H1 (cell line): Measurements from ENCODE around the gene BTBD9. TPM values are rescaled to one million over a fixed set of nuclear protein-coding genes. Genes with fewer than 3 reads are reported as not detected.

Source experiments
- CTCF ChIA-PET: fragments of 300-600 bp; sonication (Branson Sonifier 250); formaldehyde crosslinking; loops from one replicate; lab custom pipeline; 2021; ENCODE audit not compliant: partially characterized antibody; lab: Charles Lee
- POLR2A ChIA-PET: fragments of 300-600 bp; sonication (Branson Sonifier 250); formaldehyde crosslinking; loops from one replicate; lab custom pipeline; 2021; ENCODE audit warnings: inconsistent platforms; ENCODE audit not compliant: partially characterized antibody; lab: Charles Lee
- DNase-seq, 2 experiments: peaks; one replicate each; pipeline versions ENCODE4 v3.0.0 to v3.0.0-alpha.2; 2010 to 2022; ENCODE audit warnings: low spot score in 2 of 2, low read depth in 1 of 2, mixed read lengths in 1 of 2
- FAIRE-seq: peaks from 2 replicates; lab custom pipeline; 2011; peaks lifted over from hg19 to GRCh38; lab: Jason Lieb, UNC
- H2AFZ ChIP-seq: 2 replicates; pipeline ENCODE4 v1.8.1; 2012; ENCODE audit warnings: low read length, inconsistent platforms
- H2AK5ac ChIP-seq: 2 replicates; pipeline ENCODE4 v1.6.1; 2013; ENCODE audit warnings: low read depth, low read length
- H2BK120ac ChIP-seq: replicated peaks from 2 replicates; pipeline ENCODE3; 2013; ENCODE audit warnings: low read depth, low read length, inconsistent platforms
- H2BK12ac ChIP-seq: 2 replicates; pipeline ENCODE4 v1.6.1; 2013; ENCODE audit warnings: low read depth, low read length
- H2BK15ac ChIP-seq: 2 replicates; pipeline ENCODE4 v1.6.1; 2013; ENCODE audit warnings: low read length
- H2BK20ac ChIP-seq: 2 replicates; pipeline ENCODE4 v1.6.1; 2013; ENCODE audit warnings: low read length
- H2BK5ac ChIP-seq: 2 replicates; pipeline ENCODE4 v1.6.1; 2013; ENCODE audit warnings: low read depth, low read length
- H3K14ac ChIP-seq: 2 replicates; pipeline ENCODE4 v1.6.1; 2013; ENCODE audit warnings: inconsistent platforms; ENCODE audit not compliant: insufficient read length
- H3K18ac ChIP-seq: 2 replicates; pipeline ENCODE4 v1.6.1; 2013; ENCODE audit warnings: low read length; ENCODE audit errors: extremely low read depth
- H3K23ac ChIP-seq: 2 replicates; pipeline ENCODE4 v1.6.1; 2013; ENCODE audit warnings: inconsistent platforms; ENCODE audit not compliant: insufficient read length
- H3K23me2 ChIP-seq: 2 replicates; pipeline ENCODE4 v1.6.1; 2013; ENCODE audit warnings: low read depth, low read length
- H3K27ac ChIP-seq: 2 replicates; pipeline ENCODE4 v1.6.1; 2011; ENCODE audit warnings: low read depth, low read length, inconsistent platforms
- H3K27me3 ChIP-seq, 4 experiments: replicated peaks in 1 of 4; 1 replicate in 1 of 4; 2 replicates in 3 of 4; pipeline versions ENCODE4 v1.6.1 to v1.8.1; 2011 to 2013; ENCODE audit warnings: low read length in 3 of 4, mild to moderate bottlenecking in 3 of 4, inconsistent platforms in 2 of 4, mixed read lengths in 2 of 4, moderate library complexity in 1 of 4; ENCODE audit not compliant: control insufficient read depth in 3 of 4, insufficient read depth in 3 of 4; ENCODE audit errors: extremely low read depth in 1 of 4
- H3K36me3 ChIP-seq, 4 experiments: 2 replicates each; pipeline versions ENCODE4 v1.6.1 to v1.8.1; 2011 to 2013; ENCODE audit warnings: mild to moderate bottlenecking in 4 of 4, low read length in 3 of 4, moderate library complexity in 2 of 4, control low read depth in 1 of 4, inconsistent platforms in 1 of 4; ENCODE audit not compliant: insufficient read depth in 4 of 4, control insufficient read depth in 2 of 4
- H3K4ac ChIP-seq: replicated peaks from 2 replicates; pipeline ENCODE3; 2013; ENCODE audit warnings: low read length, low read depth, mixed read lengths, inconsistent platforms; ENCODE audit not compliant: insufficient read length
- H3K4me1 ChIP-seq, 4 experiments: replicated peaks in 1 of 4; 1 replicate in 1 of 4; 2 replicates in 3 of 4; pipeline versions ENCODE4 v1.6.1 to v1.8.1; 2011 to 2013; ENCODE audit warnings: low read length in 3 of 4, inconsistent platforms in 2 of 4, mixed read lengths in 1 of 4; ENCODE audit not compliant: insufficient read depth in 4 of 4, control insufficient read depth in 3 of 4
- H3K4me2 ChIP-seq, 2 experiments: 2 replicates each; pipeline versions ENCODE4 v1.6.1 to v1.8.1; 2011 to 2013; ENCODE audit warnings: low read depth in 2 of 2, low read length in 2 of 2, control low read depth in 1 of 2, inconsistent platforms in 1 of 2, mild to moderate bottlenecking in 1 of 2; ENCODE audit not compliant: insufficient read depth in 1 of 2
- H3K4me3 ChIP-seq, 4 experiments: fragments of 200-600, 300-600 bp in 1 of 4; sonication (generic), shearing (Covaris generic), sonication (Bioruptor Twin) in 1 of 4; 2 replicates each; pipeline versions ENCODE4 v1.5.1 to v1.8.1; 2011 to 2016; ENCODE audit warnings: low read length in 4 of 4, low read depth in 3 of 4, control low read depth in 2 of 4, inconsistent platforms in 2 of 4, mild to moderate bottlenecking in 2 of 4, mixed read lengths in 1 of 4, moderate library complexity in 1 of 4; ENCODE audit not compliant: insufficient read depth in 2 of 4; ENCODE audit errors: extremely low read depth in 1 of 4
- H3K56ac ChIP-seq: replicated peaks from 2 replicates; pipeline ENCODE3; 2013; ENCODE audit warnings: low read depth, mild to moderate bottlenecking, mixed read lengths, low read length, inconsistent platforms; ENCODE audit not compliant: insufficient read length
- H3K79me1 ChIP-seq: 2 replicates; pipeline ENCODE4 v1.6.1; 2013; ENCODE audit warnings: low read depth, low read length, control low read depth
- H3K79me2 ChIP-seq, 2 experiments: 2 replicates each; pipeline versions ENCODE4 v1.6.1 to v1.8.1; 2012 to 2013; ENCODE audit warnings: low read length in 2 of 2, mild to moderate bottlenecking in 2 of 2, inconsistent platforms in 1 of 2; ENCODE audit not compliant: insufficient read depth in 2 of 2, control insufficient read depth in 1 of 2
- H3K9ac ChIP-seq, 4 experiments: replicated peaks in 1 of 4; 1 replicate in 1 of 4; 2 replicates in 3 of 4; pipeline versions ENCODE4 v1.6.1 to v1.8.1; 2011 to 2013; ENCODE audit warnings: low read depth in 3 of 4, low read length in 3 of 4, control low read depth in 2 of 4, mild to moderate bottlenecking in 2 of 4, moderate library complexity in 2 of 4, inconsistent platforms in 1 of 4; ENCODE audit errors: extremely low read depth in 1 of 4
- H3K9me3 ChIP-seq, 2 experiments: 2 replicates each; pipeline versions ENCODE4 v1.6.1 to v1.8.1; 2012 to 2013; ENCODE audit warnings: mild to moderate bottlenecking in 2 of 2, moderate library complexity in 2 of 2, control low read depth in 1 of 2, inconsistent platforms in 1 of 2, low read depth in 1 of 2, low read length in 1 of 2, mixed read lengths in 1 of 2; ENCODE audit not compliant: insufficient read depth in 2 of 2
- H4K20me1 ChIP-seq, 2 experiments: replicated peaks in 1 of 2; 2 replicates each; pipeline versions ENCODE3 to v1.8.1; 2011 to 2013; ENCODE audit warnings: inconsistent platforms in 2 of 2, low read length in 2 of 2, mild to moderate bottlenecking in 1 of 2; ENCODE audit not compliant: insufficient read depth in 2 of 2, control insufficient read depth in 1 of 2
- H4K5ac ChIP-seq: 2 replicates; pipeline ENCODE4 v1.6.1; 2013; ENCODE audit warnings: low read length, low read depth, mixed read lengths, inconsistent platforms; ENCODE audit not compliant: insufficient read length
- H4K8ac ChIP-seq: 2 replicates; pipeline ENCODE4 v1.8.0; 2013; ENCODE audit warnings: mild to moderate bottlenecking, moderate library complexity, low read length, inconsistent platforms; ENCODE audit not compliant: insufficient read depth; ENCODE audit errors: extremely low read depth
- H4K91ac ChIP-seq: replicated peaks from 2 replicates; pipeline ENCODE3; 2013; ENCODE audit warnings: low read length, mixed read lengths, inconsistent platforms; ENCODE audit not compliant: insufficient read length
- CTBP2 ChIP-seq: IDR thresholded peaks from 2 replicates; pipeline ENCODE4 v1.7.0; 2011; ENCODE audit warnings: borderline replicate concordance, mild to moderate bottlenecking, moderate library complexity, mixed read lengths, low read length; ENCODE audit not compliant: insufficient read depth, insufficient read length
- WGBS, 2 experiments: shearing (Covaris generic) in 1 of 2; methylation state at CpG; one replicate each; pipeline versions ENCODE4 v1.1.6 to v1.1.7; 2013 to 2015; ENCODE audit warnings: low lambda C conversion rate in 2 of 2, mixed read lengths in 2 of 2, inconsistent platforms in 1 of 2, low coverage in 1 of 2, missing lambda C conversion rate in 1 of 2; ENCODE audit not compliant: insufficient replicate concordance in 2 of 2, insufficient coverage in 1 of 2, insufficient read length in 1 of 2; ENCODE audit errors: extremely low coverage in 1 of 2, missing lambda C conversion rate in 1 of 2; 5-methylcytosine and 5-hydroxymethylcytosine counted together
- polyA plus RNA-seq, 7 experiments: library from polyadenylated mRNA; depleted of rRNA in 3 of 7; stranded (reverse) in 5 of 7; unstranded in 2 of 7; fragments of >200 nt in 5 of 7; fragments of 200-250 nt in 2 of 7; gene quantifications; 1 replicate in 5 of 7; 2 replicates in 1 of 7; 4 replicates in 1 of 7; pipeline versions ENCODE4 v1.2.1 to v1.2.3, GENCODE V29; 2011 to 2013; ENCODE audit warnings: missing spikeins in 2 of 7, mixed read lengths in 2 of 7
- total RNA-seq: library from RNA; stranded (reverse); fragmentation: NEBNext Ultra II Directional; extraction: Animal tissue kit (Norgen Biotek cat#: 25700); gene quantifications from 2 replicates; pipeline ENCODE4 v1.2.1, GENCODE V29; 2021

BTBD9 gene
- total and polyA plus RNA-seq, 2 of the 8 experiments (the other 6 are each of a cell fraction or from before 2014, with no cell fraction given), result 0.92 to 4.1 TPM

GRCh38 chr6:38378801-38379200, 260.9 kb downstream of the BTBD9 start:
- Histone ChIP-seq H4K5ac (no peak overlapping the region), H3K79me1 (no peaks in the 10 kb centered on the region), H2BK5ac (no peak overlapping the region), H3K4me3 (no peak overlapping the region)
- POLR2A ChIA-PET, result no interaction called here
- TF ChIP-seq CTBP2, result no peak
- TF ChIP-seq, all 59 proteins: peak for 0
- no peak for DNase-seq
- H3K18ac ChIP-seq, result no peak overlapping the region
- no peaks in the 10 kb centered on the region for H3K79me2 ChIP-seq
- no peak overlapping the region for H4K91ac ChIP-seq
- H3K4me1 ChIP-seq, result no peaks in the 10 kb centered on the region
- no peak overlapping the region for H2AK5ac ChIP-seq
- H3K36me3 ChIP-seq, result no peaks in the 10 kb centered on the region
- no peak overlapping the region for H2BK20ac ChIP-seq
- H3K27ac ChIP-seq, result no peak overlapping the region
- H3K56ac ChIP-seq, result no peak overlapping the region
- H3K23ac ChIP-seq, result no peak overlapping the region
- WGBS, 2 experiments, result 88% methylated on average over 3 of the region's 7 CpGs; no CpG with 5 or more reads in 1 of the 2 experiments
- no peaks in the 10 kb centered on the region for H4K20me1 ChIP-seq
- H2BK120ac ChIP-seq, result no peak overlapping the region
- FAIRE-seq, result no peak
- H4K8ac ChIP-seq, result no peak overlapping the region
- no peaks in the 10 kb centered on the region for H3K9me3 ChIP-seq
- H3K23me2 ChIP-seq, result no peaks in the 10 kb centered on the region
- CTCF ChIA-PET, result interaction anchor here (0.6 kb wide), 1 partner anchor 131 kb away, joined by 3 read pairs; no protein-coding TSS in a partner anchor
- no peaks in the 10 kb centered on the region; a peak in 1 of 7 replicates for H3K27me3 ChIP-seq
- H3K9ac ChIP-seq, result no peak overlapping the region
- no peak overlapping the region for H2BK15ac ChIP-seq
- H3K4ac ChIP-seq, result no peak overlapping the region
- no peak overlapping the region for H3K4me2 ChIP-seq
- no peak overlapping the region for H3K14ac ChIP-seq
- H2AFZ ChIP-seq, result no peak overlapping the region
- H2BK12ac ChIP-seq, result no peak overlapping the region
